ENCODE measurements around the gene SNED1. TPM values are rescaled to one million over a fixed set of nuclear protein-coding genes. Genes with fewer than 3 reads are reported as not detected.

SNED1 gene
- total RNA-seq, 2 experiments from 2014 or later: 0.69 to 0.78 TPM

DNA sequence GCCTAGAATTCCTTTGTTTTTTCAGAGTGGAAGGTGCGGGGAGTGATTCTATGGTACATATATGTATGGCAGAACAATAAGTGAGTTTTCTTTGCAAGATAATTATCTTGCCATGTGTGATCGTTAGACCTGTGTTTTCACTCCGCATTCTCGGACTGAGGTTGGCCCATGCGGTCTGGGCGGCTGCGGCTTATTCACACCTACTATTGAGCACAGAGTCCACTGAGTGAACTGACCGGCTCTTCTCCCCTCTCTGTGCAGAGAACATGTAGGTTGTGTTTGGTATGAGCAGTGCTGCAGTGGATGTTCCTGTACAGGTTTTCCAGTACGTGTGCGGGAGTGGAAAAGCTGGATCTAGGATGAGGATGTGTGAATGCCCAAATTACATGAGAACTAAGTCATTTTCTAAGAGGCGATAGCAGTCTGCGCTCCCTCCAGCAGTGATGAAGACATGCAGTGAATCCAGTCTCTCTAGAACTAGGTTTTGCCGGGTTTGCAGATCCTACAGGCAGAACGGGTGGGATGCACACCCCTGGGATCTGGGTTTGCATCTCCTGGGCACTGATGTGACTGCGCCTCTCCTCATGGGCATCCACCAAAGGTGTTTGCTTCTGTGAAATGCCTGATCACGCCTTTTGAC lies 76.6 kb downstream of the SNED1 start:
- CTCF ChIA-PET: no interaction called here
- Mint-ChIP-seq H3K36me3 (ENCODE audit: low read depth) (no peaks in the 10 kb centered on the region), H3K27ac (no peak overlapping the region), H3K9me3 (ENCODE audit: low read depth) (no peaks in the 10 kb centered on the region), H3K27me3 (no peaks in the 10 kb centered on the region), H3K4me1 (no peaks in the 10 kb centered on the region), H3K4me3 (no peak overlapping the region)
- intact Hi-C loops (cut with DNase I, micrococcal nuclease): loop anchor here in 1 of 2 experiments (5.0 kb wide), 1 partner anchor 142 kb away; no protein-coding TSS in a partner anchor
- DNase-seq (no peak), ATAC-seq (no peak)
- POLR2A ChIA-PET: no interaction called here

- ATAC-seq (no peak), DNase-seq (no peak)
- POLR2A ChIA-PET: interaction anchor here (0.6 kb wide), 1 partner anchor 202 kb away, joined by 7 read pairs; no protein-coding TSS in a partner anchor
- Mint-ChIP-seq H3K36me3 (ENCODE audit: low read depth) (peaks cover 12% of the 10 kb centered on the region), H3K4me1 (no peaks in the 10 kb centered on the region), H3K9me3 (ENCODE audit: low read depth) (no peaks in the 10 kb centered on the region), H3K4me3 (no peak overlapping the region), H3K27ac (peak overlapping the region; percentile 31), H3K27me3 (no peaks in the 10 kb centered on the region)
- intact Hi-C loops (cut with DNase I, micrococcal nuclease): no loop called here
- CTCF ChIA-PET: interaction anchor here (0.9 kb wide), 1 partner anchor 10 kb away, joined by 4 read pairs; no protein-coding TSS in a partner anchor
Observed at GRCh38 chr2:241080405-241081189, 82.2 kb downstream of the SNED1 start.

DNA sequence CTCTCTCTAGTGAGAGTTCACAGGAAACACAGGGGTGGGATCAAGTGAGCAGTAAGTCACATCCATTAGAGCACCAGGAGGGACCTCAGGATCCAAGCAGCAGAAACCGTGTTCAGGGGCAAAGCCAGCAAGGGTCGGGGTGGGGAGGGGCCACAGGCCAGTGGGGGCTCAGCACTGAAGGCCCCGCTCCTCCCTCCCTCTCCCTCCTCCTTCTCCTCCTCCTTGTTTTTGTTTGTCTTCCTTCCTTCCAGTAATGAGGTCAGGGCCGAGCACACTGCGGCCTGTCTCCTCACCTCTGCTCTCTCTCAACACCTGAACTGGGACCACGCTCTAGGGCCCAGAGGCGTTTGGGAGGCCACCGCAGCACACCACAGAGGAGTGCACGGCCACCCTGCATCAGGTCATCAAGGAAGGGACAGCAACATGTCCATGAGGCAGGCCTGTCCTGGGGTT lies 82.8 kb downstream of the SNED1 start:
- Mint-ChIP-seq H3K27ac (peak overlapping the region; percentile 31), H3K4me3 (no peak overlapping the region), H3K36me3 (ENCODE audit: low read depth) (peaks cover 15% of the 10 kb centered on the region), H3K4me1 (no peaks in the 10 kb centered on the region), H3K27me3 (no peaks in the 10 kb centered on the region), H3K9me3 (ENCODE audit: low read depth) (no peaks in the 10 kb centered on the region)
- intact Hi-C loops (cut with DNase I, micrococcal nuclease): no loop called here
- ATAC-seq (no peak), DNase-seq (no peak)
- CTCF ChIA-PET: interaction anchor here (0.7 kb wide), 1 partner anchor 12 kb away, joined by 3 read pairs; no protein-coding TSS in a partner anchor
- POLR2A ChIA-PET: no interaction called here

DNA sequence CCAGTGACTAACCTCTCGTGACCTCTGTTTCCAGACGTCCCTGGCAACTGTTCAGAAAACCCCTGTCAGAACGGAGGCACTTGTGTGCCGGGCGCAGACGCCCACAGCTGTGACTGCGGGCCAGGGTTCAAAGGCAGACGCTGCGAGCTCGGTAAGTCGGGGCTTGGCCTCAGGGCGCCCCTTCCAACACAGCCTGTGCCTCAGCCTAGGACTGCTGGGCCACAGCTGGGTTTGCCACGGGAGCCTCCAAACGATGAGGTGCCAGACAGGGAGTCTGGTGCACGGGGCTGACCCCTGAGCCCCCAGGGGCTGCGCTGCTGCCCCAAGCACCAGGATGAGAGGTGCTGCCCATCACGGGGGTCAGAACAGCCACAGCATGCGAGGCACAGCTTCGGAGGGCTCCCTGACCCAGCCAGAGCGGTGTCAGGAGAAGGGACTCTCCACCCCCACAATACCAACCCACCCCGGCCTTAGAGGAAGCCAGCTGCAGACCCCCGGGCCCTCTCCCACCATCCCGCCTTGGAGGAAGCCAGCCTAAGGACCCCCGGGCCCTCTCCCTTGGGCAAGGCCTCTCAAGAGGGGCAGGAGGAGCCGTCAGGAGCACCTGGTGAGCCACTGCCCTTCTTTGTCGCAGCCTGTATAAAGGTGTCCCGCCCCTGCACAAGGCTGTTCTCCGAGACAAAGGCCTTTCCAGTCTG lies 83.4 kb downstream of the SNED1 start:
- H3K4me1 Mint-ChIP-seq: no peaks in the 10 kb centered on the region
- H3K36me3 Mint-ChIP-seq (ENCODE audit: low read depth): peaks cover 21% of the 10 kb centered on the region
- H3K27me3 Mint-ChIP-seq: no peaks in the 10 kb centered on the region
- no peaks in the 10 kb centered on the region for H3K9me3 Mint-ChIP-seq (ENCODE audit: low read depth)
- no peak for ATAC-seq
- no peak overlapping the region for H3K4me3 Mint-ChIP-seq
- intact Hi-C loops (cut with DNase I, micrococcal nuclease): no loop called here
- H3K27ac Mint-ChIP-seq: no peak overlapping the region
- DNase-seq: no peak
- POLR2A ChIA-PET: no interaction called here
- CTCF ChIA-PET: interaction anchor here (0.7 kb wide), 1 partner anchor 11 kb away, joined by 3 read pairs; no protein-coding TSS in a partner anchor

- H3K27me3 Mint-ChIP-seq: no peaks in the 10 kb centered on the region
- DNase-seq (no peak), ATAC-seq (no peak)
- intact Hi-C loops (cut with DNase I, micrococcal nuclease): no loop called here
- H3K27ac Mint-ChIP-seq: no peak overlapping the region
- H3K36me3 Mint-ChIP-seq (ENCODE audit: low read depth): peaks cover 23% of the 10 kb centered on the region
- no peaks in the 10 kb centered on the region for H3K9me3 Mint-ChIP-seq (ENCODE audit: low read depth)
- no peaks in the 10 kb centered on the region for H3K4me1 Mint-ChIP-seq
- H3K4me3 Mint-ChIP-seq: no peak overlapping the region
- CTCF ChIA-PET: no interaction called here
- POLR2A ChIA-PET: no interaction called here
Observed at GRCh38 chr2:241082341-241083090, 84.1 kb downstream of the SNED1 start.

GRCh38 chr2:241083091-241083415 lies 84.6 kb downstream of the SNED1 start:
- ChIA-PET POLR2A (no interaction called here), CTCF (no interaction called here)
- H3K36me3 Mint-ChIP-seq (ENCODE audit: low read depth): peaks cover 28% of the 10 kb centered on the region
- intact Hi-C loops (cut with DNase I, micrococcal nuclease): no loop called here
- H3K27ac Mint-ChIP-seq: no peak overlapping the region
- no peaks in the 10 kb centered on the region for H3K27me3 Mint-ChIP-seq
- DNase-seq: no peak
- H3K4me3 Mint-ChIP-seq: no peak overlapping the region
- no peak for ATAC-seq
- H3K9me3 Mint-ChIP-seq (ENCODE audit: low read depth): no peaks in the 10 kb centered on the region
- H3K4me1 Mint-ChIP-seq: peaks cover 3% of the 10 kb centered on the region

- CTCF ChIA-PET: no interaction called here
- intact Hi-C loops (cut with DNase I, micrococcal nuclease): no loop called here
- no peaks in the 10 kb centered on the region for H3K27me3 Mint-ChIP-seq
- ATAC-seq (no peak), DNase-seq (no peak)
- POLR2A ChIA-PET: no interaction called here
- H3K4me1 Mint-ChIP-seq: peaks cover 10% of the 10 kb centered on the region
- H3K4me3 Mint-ChIP-seq: no peak overlapping the region
- no peaks in the 10 kb centered on the region for H3K9me3 Mint-ChIP-seq (ENCODE audit: low read depth)
- no peak overlapping the region for H3K27ac Mint-ChIP-seq
- H3K36me3 Mint-ChIP-seq (ENCODE audit: low read depth): peaks cover 41% of the 10 kb centered on the region
Observed at GRCh38 chr2:241084856-241085444, 86.5 kb downstream of the SNED1 start.

- peaks cover 10% of the 10 kb centered on the region for H3K4me1 Mint-ChIP-seq
- ChIA-PET POLR2A (no interaction called here), CTCF (interaction anchor here (0.6 kb wide), 1 partner anchor 10 kb away, joined by 5 read pairs; no protein-coding TSS in a partner anchor)
- peaks cover 57% of the 10 kb centered on the region for H3K36me3 Mint-ChIP-seq (ENCODE audit: low read depth)
- H3K27ac Mint-ChIP-seq: no peak overlapping the region
- intact Hi-C loops (cut with DNase I, micrococcal nuclease): no loop called here
- no peaks in the 10 kb centered on the region for H3K9me3 Mint-ChIP-seq (ENCODE audit: low read depth)
- ATAC-seq (peak; percentile 49), DNase-seq (peak; percentile 29)
- H3K27me3 Mint-ChIP-seq: no peaks in the 10 kb centered on the region
- no peak overlapping the region for H3K4me3 Mint-ChIP-seq
Observed at GRCh38 chr2:241087420-241088268, 89.2 kb downstream of the SNED1 start.

GRCh38 chr2:241088376-241088775 lies 90.0 kb downstream of the SNED1 start:
- ChIA-PET CTCF (interaction anchor here (0.6 kb wide), 1 partner anchor 10 kb away, joined by 5 read pairs; no protein-coding TSS in a partner anchor), POLR2A (no interaction called here)
- peaks cover 10% of the 10 kb centered on the region for H3K4me1 Mint-ChIP-seq
- no peaks in the 10 kb centered on the region for H3K9me3 Mint-ChIP-seq (ENCODE audit: low read depth)
- no peaks in the 10 kb centered on the region for H3K27me3 Mint-ChIP-seq
- DNase-seq (no peak), ATAC-seq (no peak)
- H3K4me3 Mint-ChIP-seq: no peak overlapping the region
- peak overlapping the region; percentile 61 for H3K27ac Mint-ChIP-seq
- intact Hi-C loops (cut with DNase I, micrococcal nuclease): no loop called here
- H3K36me3 Mint-ChIP-seq (ENCODE audit: low read depth): peaks cover 58% of the 10 kb centered on the region
